ENCODE data around the gene MPC2.

- TF ChIP-seq, protein P1, sequence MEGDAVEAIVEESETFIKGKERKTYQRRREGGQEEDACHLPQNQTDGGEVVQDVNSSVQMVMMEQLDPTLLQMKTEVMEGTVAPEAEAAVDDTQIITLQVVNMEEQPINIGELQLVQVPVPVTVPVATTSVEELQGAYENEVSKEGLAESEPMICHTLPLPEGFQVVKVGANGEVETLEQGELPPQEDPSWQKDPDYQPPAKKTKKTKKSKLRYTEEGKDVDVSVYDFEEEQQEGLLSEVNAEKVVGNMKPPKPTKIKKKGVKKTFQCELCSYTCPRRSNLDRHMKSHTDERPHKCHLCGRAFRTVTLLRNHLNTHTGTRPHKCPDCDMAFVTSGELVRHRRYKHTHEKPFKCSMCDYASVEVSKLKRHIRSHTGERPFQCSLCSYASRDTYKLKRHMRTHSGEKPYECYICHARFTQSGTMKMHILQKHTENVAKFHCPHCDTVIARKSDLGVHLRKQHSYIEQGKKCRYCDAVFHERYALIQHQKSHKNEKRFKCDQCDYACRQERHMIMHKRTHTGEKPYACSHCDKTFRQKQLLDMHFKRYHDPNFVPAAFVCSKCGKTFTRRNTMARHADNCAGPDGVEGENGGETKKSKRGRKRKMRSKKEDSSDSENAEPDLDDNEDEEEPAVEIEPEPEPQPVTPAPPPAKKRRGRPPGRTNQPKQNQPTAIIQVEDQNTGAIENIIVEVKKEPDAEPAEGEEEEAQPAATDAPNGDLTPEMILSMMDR (IDR thresholded peaks at IDR 0.05): no peak
- TF ChIP-seq POLR2A (IDR thresholded peaks at IDR 0.05): no peak
These were observed 38.2 kb downstream of the MPC2 start for GRCh38 chr1:167898578-167899222.

Measured in ovary (tissue), 3 donors.